Heart left ventricle (tissue), 13 donors: ENCODE measurements around the gene UCMA.

ENCODE experiments used
- POLR2A ChIP-seq, 2 donors: fragments of 450-650 bp; IDR thresholded peaks; one replicate each; pipeline ENCODE4 v1.6.1; 2017; ENCODE audit warnings: antibody characterized with exemption in 2 of 2, mild to moderate bottlenecking in 2 of 2, moderate library complexity in 2 of 2
- TF ChIP-seq, protein P1 (sequence below), 12 donors: fragments of 200-600 bp; sonication (generic) in 4 of 12; IDR thresholded peaks; one replicate each; pipeline versions ENCODE4 v1.5.0 to v1.8.0; 2018 to 2022; ENCODE audit warnings: antibody characterized with exemption in 12 of 12, mild to moderate bottlenecking in 5 of 12
- donor health status: ischemic (EF 13 %, LVEDD 7.1; RV severe dilation, severe dysfunction).
- donor health status: DM: no; HTN: yes; CAD: no.
- donor health status: DM: no; HTN: no; CAD: no.
- donor health status: ischemic (EF 25% LVEDD 6.9; RV normal size, moderate dysfunction).
- donor health status: ischemic (EF 25% LVEDD 5.7; RV mildly dilated, moderate dysfunction).
- donor health status: ischemic (EF 35%, LVEDD 5.7; RV mildly dilated, moderate dysfunction).
- donor health status: nonischemic (EF 11% LVEDD 7.7; RV severe dilation, severe dysfunction).
- donor health status: DM: yes; HTN: yes; CAD: no.
- donor health status: PGD.
- donor health status: ischemic (EF 29% LVEDD 5.4; RV normal size, mild dysfunction).
- donor health status: nonischemic (EF 23%, LVEDD 6.1; RV moderate dilation, normal function).

GRCh38 chr10:13173616-13174015, 60.6 kb downstream of the UCMA start:
- TF ChIP-seq, protein P1, sequence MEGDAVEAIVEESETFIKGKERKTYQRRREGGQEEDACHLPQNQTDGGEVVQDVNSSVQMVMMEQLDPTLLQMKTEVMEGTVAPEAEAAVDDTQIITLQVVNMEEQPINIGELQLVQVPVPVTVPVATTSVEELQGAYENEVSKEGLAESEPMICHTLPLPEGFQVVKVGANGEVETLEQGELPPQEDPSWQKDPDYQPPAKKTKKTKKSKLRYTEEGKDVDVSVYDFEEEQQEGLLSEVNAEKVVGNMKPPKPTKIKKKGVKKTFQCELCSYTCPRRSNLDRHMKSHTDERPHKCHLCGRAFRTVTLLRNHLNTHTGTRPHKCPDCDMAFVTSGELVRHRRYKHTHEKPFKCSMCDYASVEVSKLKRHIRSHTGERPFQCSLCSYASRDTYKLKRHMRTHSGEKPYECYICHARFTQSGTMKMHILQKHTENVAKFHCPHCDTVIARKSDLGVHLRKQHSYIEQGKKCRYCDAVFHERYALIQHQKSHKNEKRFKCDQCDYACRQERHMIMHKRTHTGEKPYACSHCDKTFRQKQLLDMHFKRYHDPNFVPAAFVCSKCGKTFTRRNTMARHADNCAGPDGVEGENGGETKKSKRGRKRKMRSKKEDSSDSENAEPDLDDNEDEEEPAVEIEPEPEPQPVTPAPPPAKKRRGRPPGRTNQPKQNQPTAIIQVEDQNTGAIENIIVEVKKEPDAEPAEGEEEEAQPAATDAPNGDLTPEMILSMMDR (IDR thresholded peaks at IDR 0.05): no peak
- TF ChIP-seq POLR2A (IDR thresholded peaks at IDR 0.05): no peak
